Small intestine (tissue), 7 donors: Measurements from ENCODE around the gene TMEM98. TPM values are rescaled to one million over a fixed set of nuclear protein-coding genes. Genes with fewer than 3 reads are reported as not detected.
"Not testable (repeated sequence)": the region's sequence is repeated elsewhere in the genome, so short reads cannot be mapped to it uniquely, and the experiment has no call there.

Experiments
- DNase-seq, 2 donors: peaks; one replicate each; pipeline versions ENCODE4 v3.0.0 to v3.0.0-alpha.2; 2013
- FAIRE-seq: peaks from 2 replicates; lab custom pipeline; 2012; peaks lifted over from hg19 to GRCh38; lab: Jason Lieb, UNC
- H3K27ac ChIP-seq, 3 donors: one replicate each; pipeline ENCODE4 v1.5.1; 2013; ENCODE audit warnings: low read length in 2 of 3, mild to moderate bottlenecking in 2 of 3, control low read depth in 1 of 3, inconsistent platforms in 1 of 3, low read depth in 1 of 3, moderate library complexity in 1 of 3
- H3K27me3 ChIP-seq, 3 donors: one replicate each; pipeline ENCODE4 v1.6.1; 2013; ENCODE audit warnings: low read length in 3 of 3, inconsistent platforms in 1 of 3; ENCODE audit not compliant: control insufficient read depth in 3 of 3, insufficient read depth in 3 of 3
- H3K36me3 ChIP-seq, 3 donors: one replicate each; pipeline ENCODE4 v1.6.1; 2013; ENCODE audit warnings: low read length in 3 of 3, inconsistent platforms in 1 of 3, low read depth in 1 of 3, mild to moderate bottlenecking in 1 of 3, moderate library complexity in 1 of 3; ENCODE audit not compliant: control insufficient read depth in 3 of 3, insufficient read depth in 2 of 3
- H3K4me1 ChIP-seq, 3 donors: one replicate each; pipeline ENCODE4 v1.6.1; 2013; ENCODE audit warnings: low read length in 2 of 3, inconsistent platforms in 1 of 3, low read depth in 1 of 3, mild to moderate bottlenecking in 1 of 3, moderate library complexity in 1 of 3; ENCODE audit not compliant: control insufficient read depth in 3 of 3, insufficient read depth in 2 of 3
- H3K4me3 ChIP-seq, 3 donors: one replicate each; pipeline ENCODE4 v1.5.1; 2013; ENCODE audit warnings: low read length in 3 of 3, control low read depth in 1 of 3, inconsistent platforms in 1 of 3, low read depth in 1 of 3, mild to moderate bottlenecking in 1 of 3, moderate library complexity in 1 of 3
- H3K9me3 ChIP-seq, 2 donors: one replicate each; pipeline ENCODE4 v1.6.1; 2013; ENCODE audit warnings: low read depth in 1 of 2, low read length in 1 of 2; ENCODE audit not compliant: control insufficient read depth in 2 of 2, insufficient read depth in 1 of 2
- WGBS, 3 donors: extraction: QIAGEN DNeasy Blood & Tissue Kit; methylation state at CpG; one replicate each; pipeline ENCODE4 v1.1.7; 2013; 5-methylcytosine and 5-hydroxymethylcytosine counted together
- polyA plus RNA-seq, 4 donors: library from polyadenylated mRNA; stranded (reverse) in 3 of 4; unstranded in 1 of 4; fragments of 200-250 nt in 3 of 4; fragments of 120-200 nt in 1 of 4; gene quantifications; one replicate each; pipeline versions ENCODE4 v1.2.1 to v1.2.3, GENCODE V29; 2013
- donor health status: healthy with polysubstance abuse.
- donor health status: control.
- donor health status: control.
- donor health status: Bipolar disorder and iron deficiency.
- donor health status: healthy.

Gene TMEM98
- polyA plus RNA-seq, 4 donors: 52.8 to 203 (median 78.5) TPM

- WGBS, 3 donors: 77 to 83% (median 81%) methylated on average over 7 of the region's 7 CpGs
- no peak for FAIRE-seq
- H3K27ac ChIP-seq: no peak overlapping the region
- peaks cover 0 to 55% (median 5%) of the 10 kb centered on the region in 3 donors for H3K4me1 ChIP-seq
- no peak overlapping the region for H3K4me3 ChIP-seq
- no peaks in the 10 kb centered on the region for H3K27me3 ChIP-seq
- no peaks in the 10 kb centered on the region for H3K36me3 ChIP-seq
- no peaks in the 10 kb centered on the region for H3K9me3 ChIP-seq
- DNase-seq: no peak
Measured at GRCh38 chr17:32949181-32949580, 21.2 kb downstream of the TMEM98 start.

DNA sequence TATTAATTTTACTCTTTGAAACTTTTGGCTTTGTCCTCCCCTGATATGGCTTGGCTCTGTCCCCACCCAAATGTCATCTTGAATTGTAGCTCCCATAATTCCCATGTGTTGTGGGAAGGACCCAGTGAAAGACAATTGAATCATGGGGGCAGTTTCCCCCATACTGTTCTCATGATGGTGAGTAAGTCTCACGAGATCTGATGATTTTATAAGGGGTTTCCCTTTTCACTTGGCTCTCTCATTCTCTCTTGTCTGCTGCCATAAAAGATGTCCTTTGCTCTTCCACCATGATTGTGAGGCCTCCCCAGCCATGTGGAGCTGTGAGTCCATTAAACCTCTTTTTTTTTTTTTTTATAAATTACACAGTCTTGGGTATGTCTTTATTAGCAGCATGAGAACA lies 24.5 kb downstream of the TMEM98 start:
- not testable (repeated sequence) for H3K36me3 ChIP-seq, H3K27me3 ChIP-seq, H3K4me3 ChIP-seq, FAIRE-seq, H3K9me3 ChIP-seq
- H3K4me1 ChIP-seq: peaks cover 0 to 50% (median 2%) of the 10 kb centered on the region in 3 donors
- DNase-seq: peak in 1 of 2 donors; percentile 60
- WGBS, 3 donors: 22 to 53% (median 42%) methylated on average over 1 of the region's 1 CpG
- peak overlapping the region in 1 of 3 donors; percentile 94 for H3K27ac ChIP-seq

DNA sequence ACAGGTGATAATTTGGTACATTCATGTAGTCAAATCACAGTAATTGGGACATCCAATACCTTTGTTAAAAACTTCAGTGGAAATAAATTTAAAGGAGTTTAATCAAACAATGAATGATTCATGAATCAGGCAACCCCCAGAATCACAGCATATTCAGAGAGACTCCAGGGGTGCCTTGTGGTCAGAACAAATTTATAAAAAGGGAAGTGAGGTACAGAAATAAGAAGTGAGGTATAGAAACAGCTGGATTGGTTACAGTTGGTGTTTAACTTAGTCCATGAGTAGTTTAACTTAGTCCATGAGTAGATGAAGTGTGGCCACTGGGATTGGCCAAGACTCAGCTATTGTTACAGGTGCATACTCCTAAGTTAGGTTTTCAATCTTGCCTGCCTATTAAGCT lies 25.1 kb downstream of the TMEM98 start:
- H3K4me3 ChIP-seq: no peak overlapping the region
- H3K36me3 ChIP-seq: no peaks in the 10 kb centered on the region
- H3K27me3 ChIP-seq: no peaks in the 10 kb centered on the region
- H3K27ac ChIP-seq: peak overlapping the region in 1 of 3 donors; percentile 94
- H3K4me1 ChIP-seq: peaks cover 0 to 50% (median 2%) of the 10 kb centered on the region in 3 donors
- DNase-seq: no peak
- no peaks in the 10 kb centered on the region for H3K9me3 ChIP-seq
- no peak for FAIRE-seq

- no peaks in the 10 kb centered on the region for H3K27me3 ChIP-seq
- DNase-seq (peak in 1 of 2 donors; percentile 56), FAIRE-seq (no peak)
- H3K9me3 ChIP-seq: no peaks in the 10 kb centered on the region
- H3K36me3 ChIP-seq: no peaks in the 10 kb centered on the region
- no peak overlapping the region for H3K4me3 ChIP-seq
- peak overlapping the region; percentile 38 to 94 (median 74) for H3K27ac ChIP-seq
- 12 to 58% (median 21%) methylated on average over 2 of the region's 2 CpGs for WGBS, 3 donors
- peaks cover 0 to 50% (median 2%) of the 10 kb centered on the region in 3 donors for H3K4me1 ChIP-seq
Measured at GRCh38 chr17:32953857-32954256, 25.9 kb downstream of the TMEM98 start.

DNA sequence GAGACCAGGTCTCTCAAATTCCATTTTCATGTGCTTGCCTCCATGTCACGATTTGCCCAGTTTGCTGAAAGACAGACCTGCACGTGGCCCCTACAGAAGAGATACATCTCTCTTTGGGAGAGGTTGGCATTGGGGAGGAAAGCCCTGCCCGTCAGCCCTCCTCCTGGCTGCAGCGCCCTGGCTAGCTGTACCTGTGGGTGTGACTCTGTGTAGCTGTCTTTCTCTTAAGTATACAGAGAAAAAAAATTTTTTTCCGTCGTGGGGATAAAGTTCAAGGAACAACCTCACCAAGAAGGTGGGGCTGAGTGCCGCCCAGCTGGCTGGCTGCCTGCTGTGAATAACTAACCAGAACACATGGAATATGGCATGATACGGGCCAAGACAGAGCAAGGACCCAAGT lies 26.5 kb downstream of the TMEM98 start:
- no peaks in the 10 kb centered on the region for H3K36me3 ChIP-seq
- FAIRE-seq (no peak), DNase-seq (peak; percentile 96)
- peaks cover 0 to 50% (median 2%) of the 10 kb centered on the region in 3 donors for H3K4me1 ChIP-seq
- WGBS, 3 donors: 9 to 49% (median 22%) methylated on average over 8 of the region's 8 CpGs
- no peaks in the 10 kb centered on the region for H3K9me3 ChIP-seq
- H3K27me3 ChIP-seq: no peaks in the 10 kb centered on the region
- H3K4me3 ChIP-seq: no peak overlapping the region
- H3K27ac ChIP-seq: peak overlapping the region; percentile 58 to 94 (median 74)

- 79 to 89% (median 88%) methylated on average over 1 of the region's 1 CpG for WGBS, 3 donors
Measured at GRCh38 chr17:32955155-32955554, 27.2 kb downstream of the TMEM98 start.

GRCh38 chr17:32956240-32956970 lies 28.5 kb downstream of the TMEM98 start:
- Histone ChIP-seq H3K36me3 (no peaks in the 10 kb centered on the region), H3K27me3 (no peaks in the 10 kb centered on the region), H3K4me1 (peaks cover 0 to 58% (median 2%) of the 10 kb centered on the region in 3 donors), H3K4me3 (no peak overlapping the region), H3K27ac (peak overlapping the region in 1 of 3 donors; percentile 19), H3K9me3 (no peaks in the 10 kb centered on the region)
- DNase-seq (no peak), FAIRE-seq (no peak)
- WGBS, 3 donors: 67 to 74% (median 73%) methylated on average over 5 of the region's 5 CpGs

More at GRCh38 chr17:32955155-32955554, 27.2 kb downstream of the TMEM98 start:
- Histone ChIP-seq H3K4me3 (no peak overlapping the region), H3K27ac (peak overlapping the region; percentile 58 to 94 (median 74)), H3K9me3 (no peaks in the 10 kb centered on the region), H3K36me3 (no peaks in the 10 kb centered on the region), H3K4me1 (peaks cover 0 to 50% (median 2%) of the 10 kb centered on the region in 3 donors), H3K27me3 (no peaks in the 10 kb centered on the region)
- FAIRE-seq (no peak), DNase-seq (no peak)

DNA sequence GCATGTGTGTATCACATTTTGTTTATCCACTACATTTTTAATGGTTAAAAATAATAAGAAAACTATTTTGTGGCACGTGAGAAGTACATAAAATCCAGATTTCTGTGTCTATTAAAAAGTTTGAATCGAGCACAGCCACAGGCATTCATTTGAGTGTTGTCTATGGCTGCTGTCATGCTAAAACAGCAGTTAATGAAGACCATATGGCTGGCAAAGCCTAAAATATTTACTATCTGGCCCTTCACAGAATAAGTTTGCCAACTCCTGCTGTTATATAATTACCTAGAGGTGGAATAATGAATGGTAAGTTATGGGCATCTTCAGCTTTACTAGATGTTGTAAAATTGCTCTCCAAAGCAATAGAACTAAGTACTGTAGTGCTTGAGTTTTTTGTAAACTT lies 30.5 kb downstream of the TMEM98 start:
- peaks cover 0 to 56% (median 1%) of the 10 kb centered on the region in 3 donors for H3K4me1 ChIP-seq
- H3K36me3 ChIP-seq: no peaks in the 10 kb centered on the region
- 30 to 44% (median 43%) methylated on average over 2 of the region's 2 CpGs for WGBS, 3 donors
- H3K27ac ChIP-seq: no peak overlapping the region
- H3K4me3 ChIP-seq: no peak overlapping the region
- no peaks in the 10 kb centered on the region for H3K9me3 ChIP-seq
- FAIRE-seq (no peak), DNase-seq (no peak)
- no peaks in the 10 kb centered on the region for H3K27me3 ChIP-seq
